Activated gamma-delta T cell (primary cell): ENCODE results near the gene MTG1.
"Not testable (repeated sequence)": the region's sequence is repeated elsewhere in the genome, so short reads cannot be mapped to it uniquely, and the experiment has no call there.

Experiments
- DNase-seq: peaks from one replicate; lab custom pipeline; 2025; lab: John Stamatoyannopoulos, UW

MTG1 gene

DNA sequence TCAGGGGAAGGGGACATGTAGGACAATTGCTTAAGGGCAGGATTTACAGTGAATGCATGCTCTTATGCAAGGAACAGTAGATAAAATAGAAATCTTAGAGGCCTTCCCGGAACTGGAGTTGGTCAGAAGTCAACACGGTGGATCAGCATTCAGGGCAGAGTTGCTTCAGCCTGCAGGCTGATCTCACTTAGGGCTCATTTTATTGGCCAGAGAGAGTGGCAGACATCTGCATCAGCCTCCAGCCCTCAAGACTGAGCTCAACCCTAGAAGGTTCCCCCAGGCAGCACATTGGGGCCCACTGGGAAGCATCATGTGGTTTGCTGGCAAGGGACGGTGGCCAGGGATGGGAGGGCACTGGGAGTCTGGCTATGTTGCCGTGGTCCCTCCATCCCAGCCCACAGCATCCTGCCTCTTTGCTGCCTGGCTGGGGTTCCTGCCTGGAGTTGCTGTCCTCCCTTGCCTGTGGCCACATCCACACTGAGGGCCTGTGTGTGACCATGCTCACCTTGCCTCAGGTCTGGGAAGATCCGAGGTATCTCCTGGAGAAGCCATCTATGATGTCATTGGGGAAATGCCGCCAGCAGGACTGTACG, 72.8 kb downstream of the MTG1 start:
- DNase-seq, result no peak

DNA sequence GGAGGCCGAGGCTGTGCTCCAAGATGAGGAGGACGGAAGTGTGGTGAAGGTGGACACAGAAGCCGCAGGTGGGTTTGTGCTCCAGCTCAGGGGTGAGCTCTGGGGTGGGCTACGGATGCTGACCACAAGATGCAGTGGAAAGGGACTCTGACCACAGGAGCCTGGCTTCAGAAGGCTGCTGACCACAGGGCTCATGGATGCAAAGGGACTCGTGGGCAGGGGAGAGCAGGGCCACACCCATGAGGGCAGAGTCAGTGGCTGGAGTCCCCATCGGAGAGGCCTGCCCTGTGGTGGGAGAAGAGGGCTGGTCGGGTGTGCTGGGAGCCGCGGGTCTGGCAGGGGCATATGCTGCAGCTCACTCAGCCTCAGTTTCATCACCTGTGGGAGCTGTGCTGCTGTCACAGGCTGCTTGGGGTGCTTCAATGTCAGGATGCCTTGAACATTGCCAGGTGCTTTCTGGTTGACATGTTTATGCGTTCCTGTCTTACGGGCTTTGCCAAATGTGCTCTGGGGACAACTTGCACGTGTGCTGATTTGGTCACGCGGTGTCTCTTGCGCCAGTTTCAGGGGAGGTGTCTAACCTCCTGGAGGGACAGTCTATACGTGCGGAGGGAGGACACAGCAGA, 73.4 kb downstream of the MTG1 start:
- DNase-seq, result no peak

DNA sequence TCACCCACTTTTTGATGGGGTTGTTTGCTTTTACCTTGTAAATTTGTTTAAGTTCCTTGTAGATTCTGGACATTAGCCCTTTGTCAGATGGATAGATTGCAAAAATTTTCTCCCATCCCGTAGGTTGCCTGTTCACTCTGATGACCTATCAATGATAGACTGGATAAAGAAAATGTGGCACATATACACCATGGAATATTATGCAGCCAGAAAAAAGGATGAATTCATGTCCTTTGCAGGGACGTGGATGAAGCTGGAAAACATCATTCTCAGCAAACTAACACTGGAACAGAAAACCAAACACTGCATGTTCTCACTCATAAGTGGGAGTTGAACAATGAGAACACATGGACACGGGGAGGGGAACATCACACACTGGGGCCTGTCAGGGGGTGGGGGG, 75.2 kb downstream of the MTG1 start:
- not testable (repeated sequence) for DNase-seq

DNA sequence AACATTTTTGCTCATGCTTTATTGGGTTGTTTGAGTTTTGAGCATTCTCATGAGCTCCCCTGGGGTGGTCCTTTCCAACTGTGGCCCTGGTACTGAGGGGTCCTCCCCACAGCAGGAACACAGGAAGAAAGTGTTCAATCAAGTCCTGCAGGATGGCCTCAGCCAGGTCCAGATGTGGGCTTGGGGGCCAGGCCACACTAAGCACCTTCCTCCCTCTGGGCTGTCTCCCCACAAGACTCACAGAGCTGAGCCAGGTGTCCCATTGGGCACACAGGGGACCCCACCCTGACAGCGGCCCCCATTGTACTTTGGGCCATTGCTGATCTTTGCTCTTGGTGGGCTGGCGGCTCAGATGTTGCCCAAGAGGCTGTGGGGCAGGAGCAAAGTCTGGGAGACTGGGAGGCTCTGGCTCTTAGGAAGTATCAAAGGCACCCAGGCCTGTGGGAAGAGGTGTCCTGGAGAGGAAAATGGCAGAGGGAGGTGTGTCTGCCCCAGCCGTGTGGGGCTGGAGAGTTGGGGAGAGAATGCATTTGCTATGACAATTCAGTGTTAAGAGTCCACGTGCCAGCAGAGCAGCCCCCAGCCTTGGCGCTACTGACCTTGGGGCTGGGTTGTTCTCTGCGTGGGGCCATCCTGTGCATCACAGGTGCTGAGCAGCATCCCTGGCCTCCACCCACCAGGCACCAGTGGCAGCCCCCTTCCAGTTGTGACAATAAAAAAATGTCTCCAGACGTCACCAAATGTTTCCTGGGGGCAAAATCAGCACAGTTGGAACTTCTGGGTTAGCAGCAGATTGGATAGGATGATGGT, 77.5 kb downstream of the MTG1 start:
- no peak for DNase-seq
